Keratinocyte (primary cell): Measurements from ENCODE around the gene MALRD1. TPM values are rescaled to one million over a fixed set of nuclear protein-coding genes. Genes with fewer than 3 reads are reported as not detected.

ENCODE experiments used
- DNase-seq: peaks from one replicate; pipeline ENCODE4 v3.0.0-alpha.2; 2011; ENCODE audit warnings: low read depth, missing footprints, low spot score
- FAIRE-seq: peaks from 2 replicates; lab custom pipeline; 2011; peaks lifted over from hg19 to GRCh38; lab: Jason Lieb, UNC
- H2AFZ ChIP-seq: 2 replicates; pipeline ENCODE4 v1.6.0; 2012; ENCODE audit warnings: low read length, control low read depth, inconsistent platforms; ENCODE audit not compliant: control insufficient read depth
- H3K27ac ChIP-seq: 2 replicates; pipeline ENCODE4 v1.5.1; 2011; ENCODE audit warnings: low read length; ENCODE audit not compliant: control insufficient read depth, insufficient read depth
- H3K27me3 ChIP-seq: 3 replicates; pipeline ENCODE4 v1.6.0; 2011; ENCODE audit warnings: low read length; ENCODE audit not compliant: control insufficient read depth, insufficient read depth; ENCODE audit errors: extremely low read depth
- H3K36me3 ChIP-seq, 2 experiments: 2 replicates in 1 of 2; 3 replicates in 1 of 2; pipeline ENCODE4 v1.5.1; 2011; ENCODE audit warnings: low read length in 2 of 2, mild to moderate bottlenecking in 1 of 2; ENCODE audit not compliant: control insufficient read depth in 2 of 2, insufficient read depth in 2 of 2; ENCODE audit errors: extremely low read depth in 1 of 2
- H3K4me1 ChIP-seq: 3 replicates; pipeline ENCODE4 v1.5.1; 2011; ENCODE audit warnings: low read length; ENCODE audit not compliant: control insufficient read depth, insufficient read depth; ENCODE audit errors: extremely low read depth
- H3K4me2 ChIP-seq: 3 replicates; pipeline ENCODE4 v1.6.0; 2011; ENCODE audit warnings: low read depth, low read length; ENCODE audit not compliant: control insufficient read depth, insufficient read depth; ENCODE audit errors: extremely low read depth
- H3K4me3 ChIP-seq, 3 experiments: fragments of 200-600 bp in 1 of 3; sonication (generic) in 1 of 3; 2 replicates in 2 of 3; 3 replicates in 1 of 3; pipeline ENCODE4 v1.5.1; 2011 to 2016; ENCODE audit warnings: low read length in 3 of 3, mild to moderate bottlenecking in 3 of 3, control low read depth in 2 of 3, inconsistent platforms in 1 of 3, low read depth in 1 of 3, mixed read lengths in 1 of 3, mixed run types in 1 of 3, moderate library complexity in 1 of 3; ENCODE audit not compliant: control insufficient read depth in 2 of 3, insufficient read depth in 2 of 3; ENCODE audit errors: extremely low read depth in 1 of 3
- H3K79me2 ChIP-seq: 2 replicates; pipeline ENCODE4 v1.6.0; 2012; ENCODE audit warnings: low read length; ENCODE audit not compliant: control insufficient read depth, insufficient read depth
- H3K9ac ChIP-seq: 3 replicates; pipeline ENCODE4 v1.6.0; 2011; ENCODE audit warnings: low read length; ENCODE audit not compliant: control insufficient read depth, insufficient read depth; ENCODE audit errors: extremely low read depth
- H3K9me1 ChIP-seq: 3 replicates; pipeline ENCODE4 v1.6.0; 2011; ENCODE audit warnings: low read length; ENCODE audit not compliant: control insufficient read depth, insufficient read depth; ENCODE audit errors: extremely low read depth
- H3K9me3 ChIP-seq: 2 replicates; pipeline ENCODE4 v1.5.1; 2012; ENCODE audit warnings: low read depth, low read length; ENCODE audit not compliant: control insufficient read depth
- H4K20me1 ChIP-seq: 3 replicates; pipeline ENCODE4 v1.6.0; 2011; ENCODE audit warnings: low read length; ENCODE audit not compliant: control insufficient read depth, insufficient read depth; ENCODE audit errors: extremely low read depth
- EZH2 ChIP-seq: IDR thresholded peaks from one replicate; pipeline ENCODE4 v1.6.1; 2012; ENCODE audit warnings: inconsistent platforms, mild to moderate bottlenecking, low read length, moderate library complexity
- dilution Hi-C: fragments of 300-500 bp; cut with MboI; formaldehyde crosslinking; loops from one replicate; pipeline ENCODE4 v1.7.0; 2020; ENCODE audit warnings: low sequenced_read_pairs; ENCODE audit not compliant: extremely low pct_ligation_motif_present
- polyA plus RNA-seq, 5 experiments: library from polyadenylated mRNA; depleted of rRNA in 3 of 5; stranded (reverse) in 3 of 5; stranded (forward) in 1 of 5; unstranded in 1 of 5; fragments of >200 nt; gene quantifications; 1 replicate in 1 of 5; 2 replicates in 3 of 5; 3 replicates in 1 of 5; pipeline versions ENCODE4 v1.2.1 to v1.2.3, GENCODE V29; 2011 to 2012; ENCODE audit warnings: missing spikeins in 2 of 5, low read depth in 1 of 5, low replicate concordance in 1 of 5
- TF ChIP-seq, protein P1 (sequence below), 3 experiments: IDR thresholded peaks in 1 of 3; conservative IDR thresholded peaks in 1 of 3; optimal IDR thresholded peaks in 1 of 3; 2 replicates in 2 of 3; 3 replicates in 1 of 3; pipeline versions ENCODE3 to v1.5.1; 2011; ENCODE audit warnings: low read length in 3 of 3, mild to moderate bottlenecking in 3 of 3, moderate library complexity in 2 of 3, control low read depth in 1 of 3, inconsistent platforms in 1 of 3; ENCODE audit not compliant: insufficient read depth in 2 of 3; ENCODE audit errors: extremely low read depth in 1 of 3

Gene MALRD1
- polyA plus RNA-seq, 1 donor (not counting 4 experiments of a cell fraction or from before 2014, with no cell fraction given): not detected

DNA sequence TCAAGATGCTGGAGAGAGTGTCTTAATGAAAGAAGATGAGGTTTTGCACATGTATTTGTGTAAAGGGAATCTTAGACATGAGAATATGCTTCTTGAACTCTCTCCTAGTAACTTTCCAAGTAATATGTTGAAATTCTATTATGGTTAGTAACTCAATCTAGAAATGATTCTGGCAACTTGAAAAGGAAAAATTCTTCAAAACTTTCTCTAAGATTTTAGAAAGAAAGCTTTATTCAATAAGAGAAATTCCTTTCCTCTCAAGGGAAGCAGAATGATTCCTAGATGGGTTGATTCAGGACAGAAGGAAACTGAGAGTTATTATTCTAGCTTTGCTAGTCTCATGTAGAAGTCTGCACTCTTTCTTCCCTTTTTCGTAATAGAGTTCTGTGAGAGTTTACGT is 403.3 kb downstream of the MALRD1 start:
- H3K9me3 ChIP-seq: no peaks in the 10 kb centered on the region
- no peak overlapping the region for H3K4me3 ChIP-seq
- no peak for DNase-seq
- no peak overlapping the region for H3K9ac ChIP-seq
- TF ChIP-seq EZH2: no peak
- TF ChIP-seq, protein P1, sequence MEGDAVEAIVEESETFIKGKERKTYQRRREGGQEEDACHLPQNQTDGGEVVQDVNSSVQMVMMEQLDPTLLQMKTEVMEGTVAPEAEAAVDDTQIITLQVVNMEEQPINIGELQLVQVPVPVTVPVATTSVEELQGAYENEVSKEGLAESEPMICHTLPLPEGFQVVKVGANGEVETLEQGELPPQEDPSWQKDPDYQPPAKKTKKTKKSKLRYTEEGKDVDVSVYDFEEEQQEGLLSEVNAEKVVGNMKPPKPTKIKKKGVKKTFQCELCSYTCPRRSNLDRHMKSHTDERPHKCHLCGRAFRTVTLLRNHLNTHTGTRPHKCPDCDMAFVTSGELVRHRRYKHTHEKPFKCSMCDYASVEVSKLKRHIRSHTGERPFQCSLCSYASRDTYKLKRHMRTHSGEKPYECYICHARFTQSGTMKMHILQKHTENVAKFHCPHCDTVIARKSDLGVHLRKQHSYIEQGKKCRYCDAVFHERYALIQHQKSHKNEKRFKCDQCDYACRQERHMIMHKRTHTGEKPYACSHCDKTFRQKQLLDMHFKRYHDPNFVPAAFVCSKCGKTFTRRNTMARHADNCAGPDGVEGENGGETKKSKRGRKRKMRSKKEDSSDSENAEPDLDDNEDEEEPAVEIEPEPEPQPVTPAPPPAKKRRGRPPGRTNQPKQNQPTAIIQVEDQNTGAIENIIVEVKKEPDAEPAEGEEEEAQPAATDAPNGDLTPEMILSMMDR (optimal IDR thresholded peaks at IDR 0.05 in 1 of 3, IDR thresholded peaks at IDR 0.05 in 1 of 3, conservative IDR thresholded peaks at IDR 0.05 in 1 of 3; ENCODE audit: extremely low read depth in 1 of 3, insufficient read depth in 2 of 3, low read length in 3 of 3): no peak
- no peak overlapping the region for H3K4me2 ChIP-seq
- no peaks in the 10 kb centered on the region for H3K79me2 ChIP-seq
- no peaks in the 10 kb centered on the region for H3K27me3 ChIP-seq
- no peak for FAIRE-seq
- dilution Hi-C loops: no loop called here
- H3K27ac ChIP-seq: no peak overlapping the region
- H3K9me1 ChIP-seq: no peaks in the 10 kb centered on the region
- no peak overlapping the region for H2AFZ ChIP-seq
- no peaks in the 10 kb centered on the region for H3K36me3 ChIP-seq
- no peaks in the 10 kb centered on the region for H3K4me1 ChIP-seq
- H4K20me1 ChIP-seq: no peaks in the 10 kb centered on the region

GRCh38 chr10:19453967-19454366 is 405.4 kb downstream of the MALRD1 start:
- Histone ChIP-seq H3K9me1 (no peaks in the 10 kb centered on the region), H3K4me1 (no peaks in the 10 kb centered on the region), H3K36me3 (no peaks in the 10 kb centered on the region), H2AFZ (no peak overlapping the region), H3K9ac (no peak overlapping the region), H3K27me3 (no peaks in the 10 kb centered on the region), H3K4me3 (no peak overlapping the region), H4K20me1 (no peaks in the 10 kb centered on the region), H3K9me3 (no peaks in the 10 kb centered on the region), H3K4me2 (no peak overlapping the region), H3K27ac (no peak overlapping the region), H3K79me2 (no peaks in the 10 kb centered on the region)
- dilution Hi-C loops: no loop called here
- no peak for TF ChIP-seq EZH2
- TF ChIP-seq, protein P1 (optimal IDR thresholded peaks at IDR 0.05 in 1 of 3, IDR thresholded peaks at IDR 0.05 in 1 of 3, conservative IDR thresholded peaks at IDR 0.05 in 1 of 3; ENCODE audit: extremely low read depth in 1 of 3, insufficient read depth in 2 of 3, low read length in 3 of 3): no peak
- FAIRE-seq (no peak), DNase-seq (no peak)
